Mesendoderm (in vitro differentiated cells): Measurements from ENCODE around the gene HNRNPH3. TPM values are rescaled to one million over a fixed set of nuclear protein-coding genes. Genes with fewer than 3 reads are reported as not detected.
A peak's percentile ranks its signal among the peaks of the same experiment; 100 is the strongest.

Experiments used
- DNase-seq: peaks from one replicate; pipeline ENCODE4 v3.0.0; 2013
- H2AK5ac ChIP-seq: 2 replicates; pipeline ENCODE4 v1.6.1; 2013; ENCODE audit warnings: low read length, inconsistent platforms
- H2BK120ac ChIP-seq: 2 replicates; pipeline ENCODE4 v1.6.1; 2013; ENCODE audit warnings: low read depth, mild to moderate bottlenecking, low read length, moderate library complexity, mixed read lengths
- H2BK15ac ChIP-seq: replicated peaks from 2 replicates; pipeline ENCODE4 v1.6.1; 2013; ENCODE audit warnings: low read depth, mild to moderate bottlenecking, moderate library complexity
- H2BK5ac ChIP-seq: 2 replicates; pipeline ENCODE4 v1.6.1; 2013; ENCODE audit warnings: low read length, inconsistent platforms
- H3K18ac ChIP-seq: 2 replicates; pipeline ENCODE4 v1.6.1; 2013; ENCODE audit warnings: mild to moderate bottlenecking, low read length, mixed read lengths
- H3K23ac ChIP-seq: one replicate; pipeline ENCODE4 v1.6.1; 2013; ENCODE audit warnings: low read length
- H3K27ac ChIP-seq: 2 replicates; pipeline ENCODE4 v1.5.1; 2013; ENCODE audit warnings: low read depth, mild to moderate bottlenecking, inconsistent platforms, low read length, moderate library complexity
- H3K27me3 ChIP-seq: 2 replicates; pipeline ENCODE4 v1.6.1; 2013; ENCODE audit warnings: low read length, control low read depth, mild to moderate bottlenecking, inconsistent platforms; ENCODE audit not compliant: insufficient read depth, poor library complexity
- H3K36me3 ChIP-seq: 2 replicates; pipeline ENCODE4 v1.6.1; 2013; ENCODE audit warnings: low read length, inconsistent platforms; ENCODE audit not compliant: control insufficient read depth, insufficient read depth
- H3K4ac ChIP-seq: one replicate; pipeline ENCODE4 v1.6.1; 2013; ENCODE audit warnings: low read depth, mild to moderate bottlenecking, low read length, moderate library complexity
- H3K4me1 ChIP-seq: 2 replicates; pipeline ENCODE4 v1.6.1; 2013; ENCODE audit warnings: low read depth, low read length, inconsistent platforms; ENCODE audit not compliant: control insufficient read depth
- H3K4me2 ChIP-seq: 2 replicates; pipeline ENCODE4 v1.6.1; 2013; ENCODE audit warnings: low read length
- H3K4me3 ChIP-seq: 2 replicates; pipeline ENCODE4 v1.5.1; 2013; ENCODE audit warnings: mild to moderate bottlenecking, low read length
- H3K56ac ChIP-seq: one replicate; pipeline ENCODE4 v1.6.1; 2013; ENCODE audit warnings: low read length
- H3K79me1 ChIP-seq: 2 replicates; pipeline ENCODE4 v1.6.1; 2013; ENCODE audit warnings: low read length, inconsistent platforms
- H3K79me2 ChIP-seq: 2 replicates; pipeline ENCODE4 v1.6.1; 2013; ENCODE audit warnings: mild to moderate bottlenecking, low read length; ENCODE audit not compliant: control insufficient read depth, insufficient read depth
- H3K9ac ChIP-seq: 2 replicates; pipeline ENCODE4 v1.6.1; 2013; ENCODE audit warnings: low read length, inconsistent platforms
- H4K5ac ChIP-seq: one replicate; pipeline ENCODE4 v1.6.1; 2013; ENCODE audit warnings: low read length
- H4K8ac ChIP-seq: one replicate; pipeline ENCODE4 v1.6.1; 2013; ENCODE audit warnings: low read depth, mild to moderate bottlenecking, control low read depth, low read length, moderate library complexity
- WGBS: extraction: QIAGEN DNeasy Blood & Tissue Kit; methylation state at CpG from one replicate; pipeline ENCODE4 v1.1.7; 2013; ENCODE audit warnings: low lambda C conversion rate, missing lambda C conversion rate; ENCODE audit not compliant: insufficient coverage; ENCODE audit errors: extremely low coverage; 5-methylcytosine and 5-hydroxymethylcytosine counted together
- polyA plus RNA-seq, 2 experiments: library from polyadenylated mRNA; stranded (reverse); fragments of 200-250 nt; gene quantifications; one replicate each; pipeline ENCODE4 v1.2.3, GENCODE V29; 2013

Gene HNRNPH3
- polyA plus RNA-seq (2013, experiment 1 of 2) = 311 TPM
- 307 TPM for polyA plus RNA-seq (2013, experiment 2 of 2)

- Histone ChIP-seq H4K5ac (peak within 1 kb of the TSS; percentile 78), H2BK15ac (no peak within 1 kb of the TSS), H3K4me3 (peak within 1 kb of the TSS; percentile 99), H4K8ac (peak within 1 kb of the TSS; percentile 81), H3K23ac (peak within 1 kb of the TSS; percentile 97), H2BK120ac (peak within 1 kb of the TSS; percentile 17), H3K18ac (peak within 1 kb of the TSS; percentile 97), H3K36me3 (no peaks in the 10 kb centered on the region), H2AK5ac (peak within 1 kb of the TSS; percentile 93), H3K27ac (peak within 1 kb of the TSS; percentile 92), H2BK5ac (peak within 1 kb of the TSS; percentile 96), H3K27me3 (no peaks in the 10 kb centered on the region), H3K4me1 (no peaks in the 10 kb centered on the region), H3K56ac (peak within 1 kb of the TSS; percentile 100), H3K79me2 (peaks cover 48% of the 10 kb centered on the region), H3K4me2 (peak within 1 kb of the TSS; percentile 78), H3K4ac (peak within 1 kb of the TSS; percentile 99), H3K79me1 (peaks cover 2% of the 10 kb centered on the region), H3K9ac (peak within 1 kb of the TSS; percentile 100)
- DNase-seq = peak; percentile 98
- no CpG with 5 or more reads among the region's 73 CpGs for WGBS
Observed at GRCh38 chr10:68331455-68332258, at the start of gene HNRNPH3. HNRNPH3 (plus strand) TSS chr10:68332064; CDS start chr10:68337222, 5,158 bp downstream.

GRCh38 chr10:68284062-68285001 is 47.5 kb upstream of the HNRNPH3 start:
- Histone ChIP-seq H3K27me3 (no peaks in the 10 kb centered on the region), H2BK120ac (no peak overlapping the region), H3K79me2 (no peaks in the 10 kb centered on the region), H3K27ac (no peak overlapping the region), H3K4me1 (no peaks in the 10 kb centered on the region), H3K18ac (no peak overlapping the region), H3K56ac (no peak overlapping the region), H3K4ac (no peak overlapping the region), H3K23ac (no peak overlapping the region), H3K4me3 (no peak overlapping the region), H3K4me2 (no peak overlapping the region), H2AK5ac (no peak overlapping the region), H2BK15ac (no peak overlapping the region), H2BK5ac (no peak overlapping the region), H4K8ac (no peak overlapping the region), H4K5ac (no peak overlapping the region), H3K36me3 (no peaks in the 10 kb centered on the region), H3K9ac (no peak overlapping the region), H3K79me1 (no peaks in the 10 kb centered on the region)
- no peak for DNase-seq
- WGBS = no CpG with 5 or more reads among the region's 9 CpGs

GRCh38 chr10:68288717-68289116 is 43.1 kb upstream of the HNRNPH3 start:
- no peak for DNase-seq

GRCh38 chr10:68290736-68291135 is 41.1 kb upstream of the HNRNPH3 start:
- Histone ChIP-seq H3K4ac (no peak overlapping the region), H3K23ac (no peak overlapping the region), H3K4me3 (no peak overlapping the region), H2BK5ac (no peak overlapping the region), H4K8ac (no peak overlapping the region), H2BK120ac (no peak overlapping the region), H3K79me2 (no peaks in the 10 kb centered on the region), H2AK5ac (no peak overlapping the region), H3K9ac (no peak overlapping the region), H3K56ac (no peak overlapping the region), H3K27ac (no peak overlapping the region), H3K79me1 (no peaks in the 10 kb centered on the region), H4K5ac (no peak overlapping the region), H3K18ac (no peak overlapping the region), H3K4me1 (no peaks in the 10 kb centered on the region), H3K27me3 (no peaks in the 10 kb centered on the region), H2BK15ac (no peak overlapping the region), H3K36me3 (no peaks in the 10 kb centered on the region), H3K4me2 (no peak overlapping the region)
- no peak for DNase-seq

More at GRCh38 chr10:68288717-68289116, 43.1 kb upstream of the HNRNPH3 start:
- no peak overlapping the region for H2AK5ac ChIP-seq
- H3K79me2 ChIP-seq = no peaks in the 10 kb centered on the region
- no peak overlapping the region for H3K23ac ChIP-seq
- H3K79me1 ChIP-seq = no peaks in the 10 kb centered on the region
- H3K4ac ChIP-seq = no peak overlapping the region
- no peaks in the 10 kb centered on the region for H3K27me3 ChIP-seq
- no peak overlapping the region for H4K8ac ChIP-seq
- H3K4me3 ChIP-seq = no peak overlapping the region
- H2BK120ac ChIP-seq = no peak overlapping the region
- no peak overlapping the region for H3K18ac ChIP-seq
- no peak overlapping the region for H3K9ac ChIP-seq
- no peak overlapping the region for H4K5ac ChIP-seq
- H3K36me3 ChIP-seq = no peaks in the 10 kb centered on the region
- no peak overlapping the region for H2BK15ac ChIP-seq
- H2BK5ac ChIP-seq = no peak overlapping the region
- no peaks in the 10 kb centered on the region for H3K4me1 ChIP-seq
- WGBS = no CpG with 5 or more reads among the region's 4 CpGs
- no peak overlapping the region for H3K27ac ChIP-seq
- no peak overlapping the region for H3K4me2 ChIP-seq
- no peak overlapping the region for H3K56ac ChIP-seq

GRCh38 chr10:68296843-68297663 is 34.8 kb upstream of the HNRNPH3 start:
- Histone ChIP-seq H4K5ac (no peak overlapping the region), H3K27ac (no peak overlapping the region), H2BK15ac (no peak overlapping the region), H3K4me2 (no peak overlapping the region), H4K8ac (no peak overlapping the region), H3K18ac (no peak overlapping the region), H3K79me2 (no peaks in the 10 kb centered on the region), H3K36me3 (no peaks in the 10 kb centered on the region), H3K9ac (no peak overlapping the region), H3K4ac (no peak overlapping the region), H2AK5ac (no peak overlapping the region), H3K27me3 (no peaks in the 10 kb centered on the region), H2BK120ac (no peak overlapping the region), H3K4me1 (no peaks in the 10 kb centered on the region), H3K79me1 (no peaks in the 10 kb centered on the region), H3K23ac (no peak overlapping the region), H3K4me3 (no peak overlapping the region), H2BK5ac (no peak overlapping the region), H3K56ac (no peak overlapping the region)
- no CpG with 5 or more reads among the region's 9 CpGs for WGBS
- no peak for DNase-seq
